ENCODE data around the gene DGKG. TPM values are rescaled to one million over a fixed set of nuclear protein-coding genes. Genes with fewer than 3 reads are reported as not detected.

Gene DGKG
- polyA plus RNA-seq, 1 donor (not counting 4 experiments of a cell fraction or from before 2014, with no cell fraction given) = 0.22 TPM

DNA sequence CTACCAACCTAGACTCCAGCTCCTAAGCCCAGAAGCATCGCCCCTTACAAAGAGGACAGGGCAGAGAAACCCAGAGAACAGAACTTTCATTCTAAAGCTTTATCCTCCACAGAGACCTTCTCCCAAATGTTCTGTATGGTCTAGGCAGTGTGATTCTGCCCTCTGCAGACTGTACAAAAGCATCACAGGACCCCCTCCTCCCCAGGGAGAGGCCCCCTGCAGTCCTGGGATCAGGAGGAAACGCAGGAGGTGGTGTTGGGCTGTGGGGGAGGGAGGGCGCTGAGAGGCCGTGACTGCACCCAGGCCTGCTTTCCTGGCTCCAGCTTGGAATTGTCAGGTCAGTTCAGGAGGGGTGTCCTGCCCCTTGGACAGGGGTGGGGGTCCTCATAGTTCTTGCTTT, 101.3 kb downstream of the DGKG start:
- H3K27ac ChIP-seq (ENCODE audit: control insufficient read depth, insufficient read depth, low read length) = no peak overlapping the region

GRCh38 chr3:186259612-186260383, 102.2 kb downstream of the DGKG start:
- no peak overlapping the region for H3K27ac ChIP-seq (ENCODE audit: control insufficient read depth, insufficient read depth, low read length)

More for the DNA sequence above, 101.3 kb downstream of the DGKG start:
- Histone ChIP-seq H3K79me2 (ENCODE audit: control insufficient read depth, insufficient read depth, low read length) (no peaks in the 10 kb centered on the region), H3K9me3 (ENCODE audit: control insufficient read depth, low read depth, low read length) (no peaks in the 10 kb centered on the region), H3K9ac (ENCODE audit: control insufficient read depth, extremely low read depth, insufficient read depth, low read length) (no peak overlapping the region), H3K4me2 (ENCODE audit: control insufficient read depth, extremely low read depth, insufficient read depth, low read depth, low read length) (no peak overlapping the region), H2AFZ (ENCODE audit: control insufficient read depth, low read length) (no peak overlapping the region), H3K9me1 (ENCODE audit: control insufficient read depth, extremely low read depth, insufficient read depth, low read length) (no peaks in the 10 kb centered on the region), H3K4me3 (ENCODE audit: control insufficient read depth in 2 of 3, extremely low read depth in 1 of 3, insufficient read depth in 2 of 3, low read depth in 1 of 3, low read length in 3 of 3) (no peak overlapping the region), H3K4me1 (ENCODE audit: control insufficient read depth, extremely low read depth, insufficient read depth, low read length) (no peaks in the 10 kb centered on the region), H4K20me1 (ENCODE audit: control insufficient read depth, extremely low read depth, insufficient read depth, low read length) (no peaks in the 10 kb centered on the region), H3K36me3 (ENCODE audit: control insufficient read depth in 2 of 2, extremely low read depth in 1 of 2, insufficient read depth in 2 of 2, low read length in 2 of 2) (no peaks in the 10 kb centered on the region), H3K27me3 (ENCODE audit: control insufficient read depth, extremely low read depth, insufficient read depth, low read length) (peaks cover 4% of the 10 kb centered on the region)
- FAIRE-seq = no peak
- no peak for DNase-seq (ENCODE audit: low read depth, low spot score)
- dilution Hi-C loops (cut with MboI; ENCODE audit: extremely low pct_ligation_motif_present, low sequenced_read_pairs) = no loop called here
- TF ChIP-seq EZH2 (IDR thresholded peaks at IDR 0.05; ENCODE audit: low read length) (no peak), CTCF (optimal IDR thresholded peaks at IDR 0.05 in 1 of 3, IDR thresholded peaks at IDR 0.05 in 1 of 3, conservative IDR thresholded peaks at IDR 0.05 in 1 of 3; ENCODE audit: extremely low read depth in 1 of 3, insufficient read depth in 2 of 3, low read length in 3 of 3) (no peak)

More at GRCh38 chr3:186259612-186260383, 102.2 kb downstream of the DGKG start:
- Histone ChIP-seq H3K27me3 (ENCODE audit: control insufficient read depth, extremely low read depth, insufficient read depth, low read length) (peaks cover 4% of the 10 kb centered on the region), H4K20me1 (ENCODE audit: control insufficient read depth, extremely low read depth, insufficient read depth, low read length) (no peaks in the 10 kb centered on the region), H3K9me1 (ENCODE audit: control insufficient read depth, extremely low read depth, insufficient read depth, low read length) (no peaks in the 10 kb centered on the region), H3K4me1 (ENCODE audit: control insufficient read depth, extremely low read depth, insufficient read depth, low read length) (no peaks in the 10 kb centered on the region), H3K9ac (ENCODE audit: control insufficient read depth, extremely low read depth, insufficient read depth, low read length) (no peak overlapping the region), H3K4me2 (ENCODE audit: control insufficient read depth, extremely low read depth, insufficient read depth, low read depth, low read length) (peak overlapping the region; percentile 7), H2AFZ (ENCODE audit: control insufficient read depth, low read length) (no peak overlapping the region), H3K4me3 (ENCODE audit: control insufficient read depth in 2 of 3, extremely low read depth in 1 of 3, insufficient read depth in 2 of 3, low read depth in 1 of 3, low read length in 3 of 3) (no peak overlapping the region), H3K9me3 (ENCODE audit: control insufficient read depth, low read depth, low read length) (no peaks in the 10 kb centered on the region), H3K36me3 (ENCODE audit: control insufficient read depth in 2 of 2, extremely low read depth in 1 of 2, insufficient read depth in 2 of 2, low read length in 2 of 2) (no peaks in the 10 kb centered on the region), H3K79me2 (ENCODE audit: control insufficient read depth, insufficient read depth, low read length) (no peaks in the 10 kb centered on the region)
- FAIRE-seq (no peak), DNase-seq (ENCODE audit: low read depth, low spot score) (no peak)
- TF ChIP-seq EZH2 (IDR thresholded peaks at IDR 0.05; ENCODE audit: low read length) (no peak), CTCF (optimal IDR thresholded peaks at IDR 0.05 in 1 of 3, IDR thresholded peaks at IDR 0.05 in 1 of 3, conservative IDR thresholded peaks at IDR 0.05 in 1 of 3; ENCODE audit: extremely low read depth in 1 of 3, insufficient read depth in 2 of 3, low read length in 3 of 3) (peak; percentile 49 to 77 (median 67))
- dilution Hi-C loops (cut with MboI; ENCODE audit: extremely low pct_ligation_motif_present, low sequenced_read_pairs) = no loop called here

All from keratinocyte (primary cell).